ENCODE results near the gene GAK.

GAK gene

DNA sequence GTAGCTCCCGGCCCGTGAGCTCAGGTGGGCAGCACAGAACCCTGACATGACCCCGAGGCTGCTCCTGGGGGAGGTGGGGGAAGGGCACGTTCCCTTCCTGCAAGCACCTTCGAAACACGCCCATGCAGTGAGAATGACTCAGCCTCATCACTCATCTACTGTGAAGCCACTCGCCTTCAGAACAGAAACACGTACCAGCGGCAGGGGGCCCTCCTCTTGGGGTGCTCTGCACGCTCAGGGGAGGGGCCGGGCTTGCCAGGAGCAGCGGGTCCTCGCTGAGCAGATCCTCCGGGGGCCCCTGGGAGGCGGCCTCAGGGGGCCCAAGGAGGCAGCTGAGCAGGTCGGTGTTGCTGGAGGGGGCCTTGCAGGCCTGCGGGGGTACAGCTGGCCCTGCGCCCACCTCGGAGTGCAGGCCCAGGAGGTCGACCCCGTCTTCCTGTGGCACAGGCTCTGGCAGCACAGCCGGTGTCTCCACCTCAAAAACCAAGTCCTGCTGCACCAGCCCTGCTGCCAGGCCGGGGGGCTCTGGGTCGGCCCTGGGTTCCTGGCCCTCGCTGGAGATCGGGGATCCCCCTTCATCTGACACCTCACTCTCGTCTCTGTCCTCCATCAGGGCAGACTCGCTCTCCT is 65.2 kb downstream of the GAK start:
- no peak for DNase-seq

DNA sequence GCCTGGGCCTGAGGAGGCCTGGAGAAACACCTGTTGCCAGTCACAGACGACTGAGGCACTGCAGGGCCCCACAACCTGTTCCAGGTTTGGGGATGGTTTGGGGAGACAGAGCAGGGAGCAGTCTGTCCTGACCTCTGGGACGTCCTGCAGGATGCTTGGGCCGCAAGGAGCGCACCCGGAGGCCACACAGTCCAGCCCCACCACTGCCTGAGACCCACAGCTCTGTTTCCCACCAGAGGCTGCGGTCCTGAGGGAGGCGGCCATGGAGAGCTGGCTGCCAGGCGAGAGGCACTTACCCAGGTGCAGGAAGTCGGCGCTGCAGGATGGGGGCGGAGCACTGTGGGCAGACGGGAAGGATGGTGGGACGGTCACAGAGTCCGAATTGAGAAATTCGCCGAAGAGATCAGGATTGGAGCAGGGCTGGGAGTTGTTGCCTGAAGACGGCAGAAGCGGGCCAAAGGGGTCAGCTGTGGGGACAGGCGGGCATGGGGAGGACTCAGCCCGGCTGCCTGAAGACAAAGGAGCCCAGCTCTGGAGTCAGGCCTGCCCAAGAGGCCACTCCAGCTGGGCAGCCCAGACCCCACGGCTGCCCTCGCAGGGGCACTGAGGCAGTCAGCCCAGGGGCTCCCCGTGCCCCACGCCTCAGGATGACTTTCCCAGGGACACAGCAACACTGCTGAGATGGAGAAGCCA is 65.9 kb downstream of the GAK start:
- no peak for DNase-seq

DNA sequence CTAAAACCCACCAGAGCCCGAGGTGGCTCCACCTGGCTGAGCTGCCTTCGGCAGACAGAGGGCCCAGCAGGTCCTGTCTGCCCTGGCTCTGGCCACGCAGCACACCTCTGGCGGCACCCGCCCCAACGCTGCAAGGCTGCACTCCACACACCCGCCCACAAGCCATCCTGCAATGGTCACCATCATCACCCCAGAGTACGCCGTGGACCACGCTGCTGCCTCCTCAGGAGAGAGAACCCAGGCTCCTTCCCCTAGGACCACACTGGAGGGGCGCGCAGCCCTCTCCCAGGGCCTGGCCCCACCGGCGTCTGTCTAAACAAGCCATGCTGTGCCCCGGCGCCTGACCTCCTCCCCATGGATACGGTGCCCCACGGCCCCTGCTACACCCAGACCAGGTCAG is 66.5 kb downstream of the GAK start:
- DNase-seq = no peak

DNA sequence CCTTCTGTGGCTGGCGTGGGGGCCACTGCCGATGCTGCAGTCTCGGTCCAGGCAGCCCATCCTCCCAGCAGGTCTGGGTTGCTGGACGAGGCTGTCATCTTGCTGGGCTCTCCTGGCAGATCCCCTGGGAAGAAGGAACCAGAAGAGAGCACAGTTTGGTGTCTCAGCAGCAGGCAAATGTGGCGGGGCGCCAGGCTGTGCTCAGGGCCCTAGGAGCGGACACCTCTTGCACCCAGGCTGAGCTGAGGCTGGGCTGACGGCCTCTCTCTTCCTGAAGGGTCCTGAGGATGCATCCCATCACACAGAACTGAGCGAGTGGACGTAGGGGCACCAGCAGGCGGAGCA is 67.0 kb downstream of the GAK start:
- no peak for DNase-seq

GRCh38 chr4:864456-865120 is 67.5 kb downstream of the GAK start:
- no peak for DNase-seq

GRCh38 chr4:860561-860960 is 71.6 kb downstream of the GAK start:
- no peak for DNase-seq

DNA sequence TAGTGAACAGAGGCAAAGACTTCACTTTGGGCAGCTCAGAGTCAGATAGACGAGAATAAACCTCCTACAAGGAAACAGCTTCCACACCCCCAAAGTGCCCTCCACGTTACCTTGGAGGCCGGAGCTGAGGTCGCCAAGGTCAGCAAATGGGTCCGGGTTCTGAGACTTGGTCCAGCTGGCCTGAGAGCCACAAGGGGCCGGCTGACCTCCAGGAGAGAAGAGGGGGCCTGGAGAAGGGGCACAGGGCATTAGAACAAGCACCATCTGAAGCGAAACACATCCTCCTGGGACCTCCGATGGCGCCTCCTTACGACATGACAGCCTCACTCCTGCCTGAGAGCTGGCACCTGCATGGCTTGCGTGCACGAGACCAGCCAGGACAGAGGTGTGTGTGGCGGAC is 72.6 kb downstream of the GAK start:
- DNase-seq = no peak

- no peak for DNase-seq
Measured at GRCh38 chr4:858831-859451, 73.2 kb downstream of the GAK start.

DNA sequence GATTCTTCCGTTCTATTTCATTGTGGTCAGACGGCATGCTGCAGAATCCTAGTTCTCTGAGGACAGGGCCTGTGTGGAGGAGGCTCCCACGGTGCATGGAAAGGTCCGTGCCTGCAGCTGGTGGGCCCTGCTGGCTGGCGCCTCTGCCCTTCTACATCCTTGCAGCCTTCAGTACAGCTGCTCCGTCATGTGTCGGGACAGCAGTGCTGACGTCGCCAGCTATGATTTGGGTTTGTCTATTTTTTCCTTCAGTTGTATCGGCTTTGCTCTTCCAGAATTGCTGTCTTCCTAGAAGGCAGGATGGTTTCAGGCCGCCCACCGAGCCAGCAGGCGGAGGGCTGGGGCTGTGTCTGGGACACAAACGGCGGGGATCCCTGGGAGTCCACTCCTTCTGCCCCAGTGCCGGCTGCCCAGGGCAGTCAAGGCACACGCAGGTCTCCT is 74.1 kb downstream of the GAK start:
- DNase-seq = no peak

DNA sequence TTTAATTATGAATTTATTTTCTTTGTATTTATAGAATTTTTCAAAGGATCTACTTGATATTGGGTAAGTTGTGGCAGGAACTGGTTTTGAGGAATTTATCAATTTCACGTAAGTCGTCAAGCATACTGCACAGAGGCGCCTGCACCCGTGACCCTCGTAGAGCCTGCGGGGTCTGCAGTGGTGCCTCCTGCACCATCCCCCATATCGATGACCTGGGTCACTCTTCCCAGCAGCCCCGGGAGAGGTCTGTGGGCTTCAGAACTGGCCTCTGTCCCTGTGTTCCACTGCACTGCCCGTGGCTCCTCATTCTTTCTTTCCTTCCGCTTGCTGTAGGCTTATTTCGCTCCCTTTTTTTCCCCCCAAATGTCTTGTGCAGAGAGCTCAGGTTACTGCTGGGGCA is 74.7 kb downstream of the GAK start:
- no peak for DNase-seq

GRCh38 chr4:856225-856901 is 75.8 kb downstream of the GAK start:
- no peak for DNase-seq

DNA sequence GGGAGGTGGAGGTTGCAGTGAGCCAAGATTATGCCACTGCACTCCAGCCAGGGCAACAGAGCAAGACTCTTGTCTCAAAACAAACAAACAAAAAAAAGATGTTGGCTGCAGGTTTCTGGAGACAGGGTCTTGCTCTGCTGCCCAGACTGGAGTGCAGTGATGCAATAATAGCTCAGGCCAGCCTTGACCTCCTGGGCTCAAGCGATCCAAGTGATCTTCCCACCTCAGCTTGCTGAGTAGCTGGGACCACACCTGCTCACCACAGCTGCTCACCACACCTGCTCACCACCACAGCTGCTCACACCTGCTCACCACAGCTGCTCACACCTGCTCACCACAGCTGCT is 76.3 kb downstream of the GAK start:
- DNase-seq = no peak

DNA sequence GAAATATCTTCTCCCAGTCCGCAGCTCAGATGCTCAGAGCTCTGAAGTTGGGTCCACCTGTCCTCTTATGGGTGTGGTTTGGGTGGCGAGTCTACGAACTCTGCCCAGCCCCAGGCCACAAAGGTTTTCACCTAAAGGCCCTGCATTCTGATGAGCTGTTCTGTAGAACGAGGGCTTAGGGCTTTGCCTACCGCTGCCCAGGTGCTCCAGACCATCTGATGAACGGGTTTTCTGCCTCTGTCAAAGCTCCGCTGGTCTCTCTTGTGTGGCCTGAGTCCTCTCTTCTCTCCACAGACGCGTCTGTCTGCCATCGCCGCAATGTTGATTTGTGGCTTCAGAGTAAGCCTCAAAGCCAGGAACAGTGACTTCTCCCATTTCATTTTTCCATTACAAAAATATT is 77.8 kb downstream of the GAK start:
- no peak for DNase-seq

- DNase-seq = no peak
Measured at GRCh38 chr4:853416-853781, 78.7 kb downstream of the GAK start.

DNA sequence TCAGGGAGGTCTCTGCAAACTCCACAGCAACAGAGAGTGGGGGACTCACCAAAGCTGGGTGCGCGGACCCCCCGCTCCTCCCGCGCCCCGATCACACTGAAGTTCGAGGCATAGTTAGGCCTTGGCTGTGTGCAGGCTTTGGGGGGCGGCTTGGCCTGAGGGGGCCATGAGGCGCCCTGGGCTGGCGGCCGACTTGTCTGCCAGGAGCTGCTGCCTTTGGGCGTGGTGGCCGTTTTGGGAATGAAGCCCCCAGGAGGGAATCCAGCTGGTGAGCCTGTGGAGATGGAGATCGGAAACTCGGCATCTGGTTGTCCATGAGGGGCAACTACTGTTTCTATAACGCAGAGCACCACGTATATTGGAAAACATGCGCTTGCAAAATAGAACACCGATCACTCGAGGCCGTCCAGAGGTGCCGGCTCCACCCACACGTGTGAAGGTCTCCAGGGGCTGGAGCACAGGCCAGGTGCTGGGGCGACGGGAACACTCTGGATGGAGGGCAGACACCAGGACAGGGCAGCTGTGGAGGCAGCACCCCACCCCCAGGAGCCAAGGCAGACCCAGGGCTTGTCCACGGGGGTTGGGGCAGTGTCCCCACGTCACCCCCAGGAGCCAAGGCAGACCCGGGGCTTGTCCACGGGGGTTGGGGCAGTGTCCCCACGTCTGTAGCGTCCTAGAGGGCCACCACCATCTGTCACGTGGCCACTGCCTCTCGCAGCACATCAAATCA is 80.2 kb downstream of the GAK start:
- no peak for DNase-seq

- DNase-seq = no peak
Measured at GRCh38 chr4:850323-850945, 81.7 kb downstream of the GAK start.

DNA sequence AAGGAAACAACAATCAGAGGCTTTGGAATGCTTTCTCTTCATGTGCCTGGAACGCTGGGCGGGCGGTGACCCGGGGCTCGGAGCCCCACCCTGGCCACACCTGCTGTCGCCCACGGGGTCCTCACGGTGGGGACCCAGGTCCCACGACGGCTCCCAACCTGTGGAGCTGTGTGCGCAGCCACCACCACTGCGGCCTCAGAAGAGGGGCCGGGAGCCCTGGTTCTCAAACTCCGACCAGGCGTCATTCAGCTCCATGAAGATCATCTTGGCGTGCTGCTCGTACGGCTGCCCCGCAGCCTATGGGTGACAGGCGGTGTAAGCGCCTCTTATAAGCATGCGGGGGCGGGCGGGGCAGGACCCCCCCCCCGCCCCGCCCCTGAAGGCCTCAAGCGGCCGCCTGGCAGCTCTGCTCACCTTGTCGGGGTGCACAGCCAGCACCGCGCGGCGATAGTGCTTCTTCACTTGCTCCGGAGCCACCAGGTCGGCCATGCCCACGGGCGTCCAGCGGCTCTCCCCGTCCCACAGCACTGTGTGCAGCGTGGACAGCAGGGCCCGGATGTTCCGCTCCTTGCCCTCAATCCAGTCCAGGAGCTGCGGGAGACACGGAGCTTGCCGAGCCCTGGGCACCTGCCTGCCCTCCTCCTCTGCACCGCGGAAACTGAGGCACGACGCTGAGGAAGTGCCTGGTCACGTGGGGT is 82.5 kb downstream of the GAK start:
- no peak for DNase-seq

GRCh38 chr4:848803-849477 is 83.2 kb downstream of the GAK start:
- DNase-seq = no peak

- no peak for DNase-seq
Measured at GRCh38 chr4:848307-848691, 83.8 kb downstream of the GAK start.

DNA sequence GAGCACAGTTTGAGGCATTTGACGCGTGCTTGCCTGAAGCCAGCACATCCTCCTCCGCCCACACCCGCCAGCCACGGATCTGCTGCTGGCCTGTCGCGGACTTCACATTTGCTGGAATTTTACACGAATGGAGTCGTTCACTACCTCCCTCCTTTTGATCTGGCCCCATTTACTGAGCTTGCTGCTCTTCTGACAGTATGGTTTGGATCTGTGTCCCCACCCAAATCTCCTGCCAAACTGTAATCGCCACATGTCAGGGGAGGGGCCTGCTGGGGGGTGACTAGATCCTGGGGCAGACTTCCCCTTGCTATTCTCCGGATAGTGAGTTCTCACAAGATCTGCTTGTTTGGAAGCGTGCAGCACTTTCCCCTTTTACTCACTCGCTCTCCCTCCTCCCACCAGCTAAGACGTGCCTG is 86.3 kb downstream of the GAK start:
- no peak for DNase-seq

- no peak for DNase-seq
Measured at GRCh38 chr4:845233-845835, 86.8 kb downstream of the GAK start.
